HepG2 (cell line): Measurements from ENCODE around the gene ZXDC. TPM values are rescaled to one million over a fixed set of nuclear protein-coding genes. Genes with fewer than 3 reads are reported as not detected.

Experiments used
- GABPA ChIP-seq, 2 experiments: IDR thresholded peaks; 2 replicates each; pipeline ENCODE4 v1.6.1; 2011 to 2016; ENCODE audit warnings: low read depth in 2 of 2, low read length in 1 of 2, missing biosample characterization in 1 of 2, missing genetic modification characterization in 1 of 2
- JDP2 ChIP-seq: sonication (generic); formaldehyde crosslinking; IDR thresholded peaks from 2 replicates; pipeline ENCODE4 v1.8.1; 2022; ENCODE audit warnings: missing genetic modification reagents, borderline replicate concordance
- JUND ChIP-seq: sonication (generic); formaldehyde crosslinking; IDR thresholded peaks from 2 replicates; pipeline ENCODE4 v1.8.0; 2022; ENCODE audit warnings: mild to moderate bottlenecking, missing genetic modification reagents
- MAFG ChIP-seq: sonication (generic); formaldehyde crosslinking; IDR thresholded peaks from 2 replicates; pipeline ENCODE4 v1.5.1; 2020; ENCODE audit warnings: mild to moderate bottlenecking, missing genetic modification reagents
- TBP ChIP-seq: sonication (generic); formaldehyde crosslinking; IDR thresholded peaks from 2 replicates; pipeline ENCODE4 v1.5.0; 2020; ENCODE audit warnings: missing genetic modification reagents
- ZNF605 ChIP-seq: sonication (generic); formaldehyde crosslinking; IDR thresholded peaks from 2 replicates; pipeline ENCODE4 v1.8.0; 2022; ENCODE audit warnings: mild to moderate bottlenecking, missing genetic modification reagents
- polyA plus RNA-seq, 8 experiments: library from polyadenylated mRNA; depleted of rRNA in 3 of 8; stranded (reverse) in 7 of 8; unstranded in 1 of 8; fragments of >200 nt; fragmentation: Illumina TruSeq in 4 of 8; extraction: Trizol in 4 of 8; gene quantifications; 2 replicates each; pipeline versions ENCODE4 v1.2.1 to v1.2.3, GENCODE V29; 2011 to 2016; ENCODE audit warnings: low read depth in 4 of 8, missing spikeins in 1 of 8, mixed read lengths in 1 of 8; ENCODE audit not compliant: insufficient read depth in 1 of 8
- total RNA-seq, 5 experiments: library from RNA; depleted of rRNA; stranded (reverse); fragments of >200 nt; fragmentation: Illumina TruSeq; extraction: Trizol; gene quantifications; 2 replicates each; pipeline ENCODE4 v1.2.3, GENCODE V29; 2016; ENCODE audit warnings: low read depth in 1 of 5
- TF ChIP-seq, protein P1 (sequence below): sonication (generic); formaldehyde crosslinking; IDR thresholded peaks from 2 replicates; pipeline ENCODE4 v1.5.1; 2020; ENCODE audit warnings: mild to moderate bottlenecking, missing genetic modification reagents, moderate library complexity
- TF ChIP-seq, protein P2 (sequence below): sonication (generic); formaldehyde crosslinking; conservative IDR thresholded peaks from 2 replicates; pipeline ENCODE4 v1.8.1; 2023; ENCODE audit warnings: missing genetic modification reagents
- TF ChIP-seq, protein P3 (sequence below): sonication (generic); formaldehyde crosslinking; IDR thresholded peaks from 2 replicates; pipeline ENCODE4 v1.5.0; 2020; ENCODE audit warnings: mild to moderate bottlenecking, missing genetic modification reagents, borderline replicate concordance
- TF ChIP-seq, protein P4 (sequence below): sonication (generic); formaldehyde crosslinking; IDR thresholded peaks from 2 replicates; pipeline ENCODE4 v1.5.0; 2020; ENCODE audit warnings: missing genetic modification reagents
- TF ChIP-seq, protein P5 (sequence below): sonication (generic); formaldehyde crosslinking; IDR thresholded peaks from 2 replicates; pipeline ENCODE4 v1.9.0; 2021; ENCODE audit warnings: missing genetic modification reagents, mild to moderate bottlenecking, borderline replicate concordance

The ZXDC gene
- total and polyA plus RNA-seq, 2 of the 13 experiments (the other 11 are each of a cell fraction or from before 2014, with no cell fraction given), result 17.6 to 21.2 TPM

DNA sequence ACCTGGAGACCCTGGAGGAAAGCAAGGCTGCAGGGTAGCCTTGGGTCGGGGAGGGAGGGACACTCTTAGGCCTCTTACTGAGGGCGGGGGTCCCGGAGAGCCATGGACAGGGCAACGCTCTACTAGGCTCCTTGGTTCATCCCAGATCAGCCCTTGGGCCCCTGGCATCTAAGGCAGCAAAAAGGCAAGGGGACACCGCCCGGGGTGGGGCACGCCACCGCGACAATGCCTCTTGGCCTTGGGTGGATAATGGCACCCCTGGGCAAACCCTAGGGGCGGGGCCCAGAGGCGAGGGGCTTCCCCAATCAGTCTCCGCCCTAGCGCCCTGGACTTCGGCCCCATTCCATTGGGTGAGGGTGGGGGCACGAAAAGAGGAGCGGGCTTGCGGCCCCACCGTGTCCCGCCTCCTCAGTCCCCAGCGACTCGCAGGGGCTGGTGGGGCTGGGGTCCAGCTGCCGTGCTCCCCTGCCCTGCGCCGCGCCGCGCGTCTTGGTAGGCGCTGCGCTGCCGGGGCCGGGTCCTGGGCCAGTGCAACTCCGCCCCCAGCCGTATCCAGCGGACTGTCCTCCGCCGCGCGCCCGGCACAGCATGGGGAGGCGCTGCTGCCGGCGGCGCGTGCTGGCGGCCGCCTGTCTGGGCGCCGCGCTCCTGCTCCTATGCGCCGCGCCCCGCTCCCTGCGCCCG lies 48.2 kb upstream of the ZXDC start, which contains the start of gene CHST13 (continued):
- TF ChIP-seq, protein P1, sequence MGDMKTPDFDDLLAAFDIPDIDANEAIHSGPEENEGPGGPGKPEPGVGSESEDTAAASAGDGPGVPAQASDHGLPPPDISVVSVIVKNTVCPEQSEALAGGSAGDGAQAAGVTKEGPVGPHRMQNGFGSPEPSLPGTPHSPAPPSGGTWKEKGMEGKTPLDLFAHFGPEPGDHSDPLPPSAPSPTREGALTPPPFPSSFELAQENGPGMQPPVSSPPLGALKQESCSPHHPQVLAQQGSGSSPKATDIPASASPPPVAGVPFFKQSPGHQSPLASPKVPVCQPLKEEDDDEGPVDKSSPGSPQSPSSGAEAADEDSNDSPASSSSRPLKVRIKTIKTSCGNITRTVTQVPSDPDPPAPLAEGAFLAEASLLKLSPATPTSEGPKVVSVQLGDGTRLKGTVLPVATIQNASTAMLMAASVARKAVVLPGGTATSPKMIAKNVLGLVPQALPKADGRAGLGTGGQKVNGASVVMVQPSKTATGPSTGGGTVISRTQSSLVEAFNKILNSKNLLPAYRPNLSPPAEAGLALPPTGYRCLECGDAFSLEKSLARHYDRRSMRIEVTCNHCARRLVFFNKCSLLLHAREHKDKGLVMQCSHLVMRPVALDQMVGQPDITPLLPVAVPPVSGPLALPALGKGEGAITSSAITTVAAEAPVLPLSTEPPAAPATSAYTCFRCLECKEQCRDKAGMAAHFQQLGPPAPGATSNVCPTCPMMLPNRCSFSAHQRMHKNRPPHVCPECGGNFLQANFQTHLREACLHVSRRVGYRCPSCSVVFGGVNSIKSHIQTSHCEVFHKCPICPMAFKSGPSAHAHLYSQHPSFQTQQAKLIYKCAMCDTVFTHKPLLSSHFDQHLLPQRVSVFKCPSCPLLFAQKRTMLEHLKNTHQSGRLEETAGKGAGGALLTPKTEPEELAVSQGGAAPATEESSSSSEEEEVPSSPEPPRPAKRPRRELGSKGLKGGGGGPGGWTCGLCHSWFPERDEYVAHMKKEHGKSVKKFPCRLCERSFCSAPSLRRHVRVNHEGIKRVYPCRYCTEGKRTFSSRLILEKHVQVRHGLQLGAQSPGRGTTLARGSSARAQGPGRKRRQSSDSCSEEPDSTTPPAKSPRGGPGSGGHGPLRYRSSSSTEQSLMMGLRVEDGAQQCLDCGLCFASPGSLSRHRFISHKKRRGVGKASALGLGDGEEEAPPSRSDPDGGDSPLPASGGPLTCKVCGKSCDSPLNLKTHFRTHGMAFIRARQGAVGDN (CRISPR knock-in tag), result peak; percentile 82
- TF ChIP-seq MAFG (no peak), ZNF605 (CRISPR knock-in tag) (0 out of 2 replicates have a peak, but pooled peaks have one; percentile 77), JUND (CRISPR knock-in tag) (no peak), JDP2 (no peak), GABPA (IDR thresholded peaks at IDR 0.05; ENCODE audit: low read depth, low read length) (no peak), GABPA (CRISPR knock-in tag; IDR thresholded peaks at IDR 0.05; ENCODE audit: low read depth) (no peak), TBP (CRISPR knock-in tag) (no peak)
- TF ChIP-seq, protein P2, sequence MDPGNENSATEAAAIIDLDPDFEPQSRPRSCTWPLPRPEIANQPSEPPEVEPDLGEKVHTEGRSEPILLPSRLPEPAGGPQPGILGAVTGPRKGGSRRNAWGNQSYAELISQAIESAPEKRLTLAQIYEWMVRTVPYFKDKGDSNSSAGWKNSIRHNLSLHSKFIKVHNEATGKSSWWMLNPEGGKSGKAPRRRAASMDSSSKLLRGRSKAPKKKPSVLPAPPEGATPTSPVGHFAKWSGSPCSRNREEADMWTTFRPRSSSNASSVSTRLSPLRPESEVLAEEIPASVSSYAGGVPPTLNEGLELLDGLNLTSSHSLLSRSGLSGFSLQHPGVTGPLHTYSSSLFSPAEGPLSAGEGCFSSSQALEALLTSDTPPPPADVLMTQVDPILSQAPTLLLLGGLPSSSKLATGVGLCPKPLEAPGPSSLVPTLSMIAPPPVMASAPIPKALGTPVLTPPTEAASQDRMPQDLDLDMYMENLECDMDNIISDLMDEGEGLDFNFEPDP (CRISPR knock-in tag), result no peak
- TF ChIP-seq, protein P3, sequence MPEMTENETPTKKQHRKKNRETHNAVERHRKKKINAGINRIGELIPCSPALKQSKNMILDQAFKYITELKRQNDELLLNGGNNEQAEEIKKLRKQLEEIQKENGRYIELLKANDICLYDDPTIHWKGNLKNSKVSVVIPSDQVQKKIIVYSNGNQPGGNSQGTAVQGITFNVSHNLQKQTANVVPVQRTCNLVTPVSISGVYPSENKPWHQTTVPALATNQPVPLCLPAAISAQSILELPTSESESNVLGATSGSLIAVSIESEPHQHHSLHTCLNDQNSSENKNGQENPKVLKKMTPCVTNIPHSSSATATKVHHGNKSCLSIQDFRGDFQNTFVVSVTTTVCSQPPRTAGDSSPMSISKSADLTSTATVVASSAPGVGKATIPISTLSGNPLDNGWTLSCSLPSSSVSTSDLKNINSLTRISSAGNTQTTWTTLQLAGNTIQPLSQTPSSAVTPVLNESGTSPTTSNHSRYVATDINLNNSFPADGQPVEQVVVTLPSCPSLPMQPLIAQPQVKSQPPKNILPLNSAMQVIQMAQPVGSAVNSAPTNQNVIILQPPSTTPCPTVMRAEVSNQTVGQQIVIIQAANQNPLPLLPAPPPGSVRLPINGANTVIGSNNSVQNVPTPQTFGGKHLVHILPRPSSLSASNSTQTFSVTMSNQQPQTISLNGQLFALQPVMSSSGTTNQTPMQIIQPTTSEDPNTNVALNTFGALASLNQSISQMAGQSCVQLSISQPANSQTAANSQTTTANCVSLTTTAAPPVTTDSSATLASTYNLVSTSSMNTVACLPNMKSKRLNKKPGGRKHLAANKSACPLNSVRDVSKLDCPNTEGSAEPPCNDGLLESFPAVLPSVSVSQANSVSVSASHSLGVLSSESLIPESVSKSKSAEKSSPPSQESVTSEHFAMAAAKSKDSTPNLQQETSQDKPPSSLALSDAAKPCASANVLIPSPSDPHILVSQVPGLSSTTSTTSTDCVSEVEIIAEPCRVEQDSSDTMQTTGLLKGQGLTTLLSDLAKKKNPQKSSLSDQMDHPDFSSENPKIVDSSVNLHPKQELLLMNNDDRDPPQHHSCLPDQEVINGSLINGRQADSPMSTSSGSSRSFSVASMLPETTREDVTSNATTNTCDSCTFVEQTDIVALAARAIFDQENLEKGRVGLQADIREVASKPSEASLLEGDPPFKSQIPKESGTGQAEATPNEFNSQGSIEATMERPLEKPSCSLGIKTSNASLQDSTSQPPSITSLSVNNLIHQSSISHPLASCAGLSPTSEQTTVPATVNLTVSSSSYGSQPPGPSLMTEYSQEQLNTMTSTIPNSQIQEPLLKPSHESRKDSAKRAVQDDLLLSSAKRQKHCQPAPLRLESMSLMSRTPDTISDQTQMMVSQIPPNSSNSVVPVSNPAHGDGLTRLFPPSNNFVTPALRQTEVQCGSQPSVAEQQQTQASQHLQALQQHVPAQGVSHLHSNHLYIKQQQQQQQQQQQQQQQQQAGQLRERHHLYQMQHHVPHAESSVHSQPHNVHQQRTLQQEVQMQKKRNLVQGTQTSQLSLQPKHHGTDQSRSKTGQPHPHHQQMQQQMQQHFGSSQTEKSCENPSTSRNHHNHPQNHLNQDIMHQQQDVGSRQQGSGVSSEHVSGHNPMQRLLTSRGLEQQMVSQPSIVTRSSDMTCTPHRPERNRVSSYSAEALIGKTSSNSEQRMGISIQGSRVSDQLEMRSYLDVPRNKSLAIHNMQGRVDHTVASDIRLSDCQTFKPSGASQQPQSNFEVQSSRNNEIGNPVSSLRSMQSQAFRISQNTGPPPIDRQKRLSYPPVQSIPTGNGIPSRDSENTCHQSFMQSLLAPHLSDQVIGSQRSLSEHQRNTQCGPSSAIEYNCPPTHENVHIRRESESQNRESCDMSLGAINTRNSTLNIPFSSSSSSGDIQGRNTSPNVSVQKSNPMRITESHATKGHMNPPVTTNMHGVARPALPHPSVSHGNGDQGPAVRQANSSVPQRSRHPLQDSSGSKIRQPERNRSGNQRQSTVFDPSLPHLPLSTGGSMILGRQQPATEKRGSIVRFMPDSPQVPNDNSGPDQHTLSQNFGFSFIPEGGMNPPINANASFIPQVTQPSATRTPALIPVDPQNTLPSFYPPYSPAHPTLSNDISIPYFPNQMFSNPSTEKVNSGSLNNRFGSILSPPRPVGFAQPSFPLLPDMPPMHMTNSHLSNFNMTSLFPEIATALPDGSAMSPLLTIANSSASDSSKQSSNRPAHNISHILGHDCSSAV (CRISPR knock-in tag), result no peak
- TF ChIP-seq, protein P4, sequence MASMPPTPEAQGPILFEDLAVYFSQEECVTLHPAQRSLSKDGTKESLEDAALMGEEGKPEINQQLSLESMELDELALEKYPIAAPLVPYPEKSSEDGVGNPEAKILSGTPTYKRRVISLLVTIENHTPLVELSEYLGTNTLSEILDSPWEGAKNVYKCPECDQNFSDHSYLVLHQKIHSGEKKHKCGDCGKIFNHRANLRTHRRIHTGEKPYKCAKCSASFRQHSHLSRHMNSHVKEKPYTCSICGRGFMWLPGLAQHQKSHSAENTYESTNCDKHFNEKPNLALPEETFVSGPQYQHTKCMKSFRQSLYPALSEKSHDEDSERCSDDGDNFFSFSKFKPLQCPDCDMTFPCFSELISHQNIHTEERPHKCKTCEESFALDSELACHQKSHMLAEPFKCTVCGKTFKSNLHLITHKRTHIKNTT (CRISPR knock-in tag), result no peak
- TF ChIP-seq, protein P5, sequence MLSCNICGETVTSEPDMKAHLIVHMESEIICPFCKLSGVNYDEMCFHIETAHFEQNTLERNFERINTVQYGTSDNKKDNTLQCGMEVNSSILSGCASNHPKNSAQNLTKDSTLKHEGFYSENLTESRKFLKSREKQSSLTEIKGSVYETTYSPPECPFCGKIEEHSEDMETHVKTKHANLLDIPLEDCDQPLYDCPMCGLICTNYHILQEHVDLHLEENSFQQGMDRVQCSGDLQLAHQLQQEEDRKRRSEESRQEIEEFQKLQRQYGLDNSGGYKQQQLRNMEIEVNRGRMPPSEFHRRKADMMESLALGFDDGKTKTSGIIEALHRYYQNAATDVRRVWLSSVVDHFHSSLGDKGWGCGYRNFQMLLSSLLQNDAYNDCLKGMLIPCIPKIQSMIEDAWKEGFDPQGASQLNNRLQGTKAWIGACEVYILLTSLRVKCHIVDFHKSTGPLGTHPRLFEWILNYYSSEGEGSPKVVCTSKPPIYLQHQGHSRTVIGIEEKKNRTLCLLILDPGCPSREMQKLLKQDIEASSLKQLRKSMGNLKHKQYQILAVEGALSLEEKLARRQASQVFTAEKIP (CRISPR knock-in tag), result no peak
